HG02840 (cell line): ENCODE data around the gene LBH.

Source experiments
- ATAC-seq: cut with Tn5 transposase; IDR thresholded peaks from one replicate; pipeline ENCODE4 v1.9.1; 2021; ENCODE audit warnings: mild to moderate bottlenecking, moderate library complexity, moderate number of reproducible peaks; ENCODE audit not compliant: unreplicated experiment, low FRiP score

The LBH gene

GRCh38 chr2:30253873-30254684 is 22.7 kb downstream of the LBH start:
- no peak for ATAC-seq

GRCh38 chr2:30254685-30255001 is 23.3 kb downstream of the LBH start:
- ATAC-seq: no peak

- ATAC-seq: no peak
Measured at GRCh38 chr2:30255026-30255425, 23.7 kb downstream of the LBH start.

- no peak for ATAC-seq
Measured at GRCh38 chr2:30255466-30256408, 24.4 kb downstream of the LBH start.

- ATAC-seq: no peak
Measured at GRCh38 chr2:30257266-30258214, 26.2 kb downstream of the LBH start.

GRCh38 chr2:30259071-30259470 is 27.7 kb downstream of the LBH start:
- ATAC-seq: no peak

GRCh38 chr2:30259827-30260679 is 28.7 kb downstream of the LBH start:
- no peak for ATAC-seq

GRCh38 chr2:30260941-30261340 is 29.6 kb downstream of the LBH start:
- no peak for ATAC-seq

- no peak for ATAC-seq
Measured at GRCh38 chr2:30261695-30262211, 30.4 kb downstream of the LBH start.

- ATAC-seq: no peak
Measured at GRCh38 chr2:30262716-30263309, 31.5 kb downstream of the LBH start.

GRCh38 chr2:30264274-30264673 is 32.9 kb downstream of the LBH start:
- ATAC-seq: no peak

GRCh38 chr2:30265052-30266015 is 34.0 kb downstream of the LBH start:
- ATAC-seq: no peak

- no peak for ATAC-seq
Measured at GRCh38 chr2:30266051-30266621, 34.8 kb downstream of the LBH start.

GRCh38 chr2:30266705-30267104 is 35.4 kb downstream of the LBH start:
- no peak for ATAC-seq

- no peak for ATAC-seq
Measured at GRCh38 chr2:30267161-30267975, 36.0 kb downstream of the LBH start.

- no peak for ATAC-seq
Measured at GRCh38 chr2:30268296-30268871, 37.0 kb downstream of the LBH start.
